Stimulated activated CD8-positive, alpha-beta memory T cell treated with anti-CD3 and anti-CD28 coated beads, Interleukin-12 subunit alpha, Interleukin-12 subunit beta, amount 100 ng/mL, for 1 hour (primary cell): ENCODE data around the gene PPP2R5E.
"Not testable (repeated sequence)": the region's sequence is repeated elsewhere in the genome, so short reads cannot be mapped to it uniquely, and the experiment has no call there.

Experiments
- DNase-seq: peaks from one replicate; pipeline ENCODE4 v3.0.0-alpha.2; 2020; ENCODE audit warnings: low read depth

Gene PPP2R5E

GRCh38 chr14:63543000-63543825 lies at the start of gene PPP2R5E:
TSS of gene PPP2R5E (minus strand) at chr14:63543377. CDS start at chr14:63539685, 3,692 bp downstream.
- peak; percentile 94 for DNase-seq

GRCh38 chr14:63583046-63583445 lies 39.9 kb upstream of the PPP2R5E start:
- not testable (repeated sequence) for DNase-seq

GRCh38 chr14:63581491-63581890 lies 38.3 kb upstream of the PPP2R5E start:
- no peak for DNase-seq

- no peak for DNase-seq
Measured at GRCh38 chr14:63578300-63578699, 35.1 kb upstream of the PPP2R5E start.

- no peak for DNase-seq
Measured at GRCh38 chr14:63573581-63573980, 30.4 kb upstream of the PPP2R5E start.

GRCh38 chr14:63565448-63565847 lies 22.3 kb upstream of the PPP2R5E start:
- DNase-seq = no peak

GRCh38 chr14:63564318-63564717 lies 21.1 kb upstream of the PPP2R5E start:
- no peak for DNase-seq

GRCh38 chr14:63563370-63564026 lies 20.3 kb upstream of the PPP2R5E start:
- DNase-seq = no peak

GRCh38 chr14:63562405-63562804 lies 19.2 kb upstream of the PPP2R5E start:
- DNase-seq = no peak

- DNase-seq = no peak
Measured at GRCh38 chr14:63555572-63555971, 12.4 kb upstream of the PPP2R5E start.

- no peak for DNase-seq
Measured at GRCh38 chr14:63551332-63551731, 8.2 kb upstream of the PPP2R5E start.

GRCh38 chr14:63547798-63548335 lies 4.7 kb upstream of the PPP2R5E start:
- DNase-seq = no peak

- no peak for DNase-seq
Measured at GRCh38 chr14:63545431-63545830, 2.3 kb upstream of the PPP2R5E start.

- no peak for DNase-seq
Measured at GRCh38 chr14:63544591-63545299, 1.6 kb upstream of the PPP2R5E start.

- DNase-seq = no peak
Measured at GRCh38 chr14:63543826-63544406, 739 bp upstream of the PPP2R5E start.

GRCh38 chr14:63542231-63542999 lies 762 bp downstream of the PPP2R5E start:
- DNase-seq = no peak

GRCh38 chr14:63535918-63536317 lies 7.3 kb downstream of the PPP2R5E start:
- DNase-seq = no peak

GRCh38 chr14:63533474-63533873 lies 9.7 kb downstream of the PPP2R5E start:
- DNase-seq = no peak

- DNase-seq = no peak
Measured at GRCh38 chr14:63524537-63525155, 18.5 kb downstream of the PPP2R5E start.

- no peak for DNase-seq
Measured at GRCh38 chr14:63523735-63524426, 19.3 kb downstream of the PPP2R5E start.
